ENCODE data around the gene MLN. TPM values are rescaled to one million over a fixed set of nuclear protein-coding genes. Genes with fewer than 3 reads are reported as not detected.

MLN gene
- total RNA-seq, 1 donor from 2014 or later = not detected

GRCh38 chr6:33830635-33831240 is 26.9 kb upstream of the MLN start:
- Mint-ChIP-seq H3K27me3 (ENCODE audit: unreplicated experiment) (peaks cover 9% of the 10 kb centered on the region), H3K36me3 (ENCODE audit: low read depth, unreplicated experiment) (peaks cover 8% of the 10 kb centered on the region), H3K27ac (ENCODE audit: unreplicated experiment) (no peak overlapping the region), H3K4me1 (ENCODE audit: unreplicated experiment) (no peaks in the 10 kb centered on the region), H3K4me3 (ENCODE audit: unreplicated experiment) (no peak overlapping the region), H3K9me3 (ENCODE audit: unreplicated experiment) (peaks cover 4% of the 10 kb centered on the region)
- DNase-seq (ENCODE audit: low spot score) = no peak
- no peak for TF ChIP-seq CTCF (IDR thresholded peaks at IDR 0.05; ENCODE audit: unreplicated experiment)

- no peak overlapping the region for H3K4me3 Mint-ChIP-seq (ENCODE audit: unreplicated experiment)
- TF ChIP-seq CTCF (IDR thresholded peaks at IDR 0.05; ENCODE audit: unreplicated experiment) = no peak
These were observed 25.2 kb upstream of the MLN start for GRCh38 chr6:33828764-33829731.

GRCh38 chr6:33828452-33828763 is 24.6 kb upstream of the MLN start:
- H3K9me3 Mint-ChIP-seq (ENCODE audit: unreplicated experiment) = no peaks in the 10 kb centered on the region
- H3K4me3 Mint-ChIP-seq (ENCODE audit: unreplicated experiment) = no peak overlapping the region
- H3K27ac Mint-ChIP-seq (ENCODE audit: unreplicated experiment) = no peak overlapping the region
- TF ChIP-seq CTCF (IDR thresholded peaks at IDR 0.05; ENCODE audit: unreplicated experiment) = no peak
- DNase-seq (ENCODE audit: low spot score) = no peak
- peaks cover 7% of the 10 kb centered on the region for H3K4me1 Mint-ChIP-seq (ENCODE audit: unreplicated experiment)
- H3K36me3 Mint-ChIP-seq (ENCODE audit: low read depth, unreplicated experiment) = peaks cover 2% of the 10 kb centered on the region
- H3K27me3 Mint-ChIP-seq (ENCODE audit: unreplicated experiment) = peaks cover 8% of the 10 kb centered on the region

More at GRCh38 chr6:33828764-33829731, 25.2 kb upstream of the MLN start:
- H3K36me3 Mint-ChIP-seq (ENCODE audit: low read depth, unreplicated experiment) = peaks cover 8% of the 10 kb centered on the region
- H3K27me3 Mint-ChIP-seq (ENCODE audit: unreplicated experiment) = peaks cover 9% of the 10 kb centered on the region
- H3K9me3 Mint-ChIP-seq (ENCODE audit: unreplicated experiment) = peaks cover 4% of the 10 kb centered on the region
- no peak overlapping the region for H3K27ac Mint-ChIP-seq (ENCODE audit: unreplicated experiment)
- peaks cover 7% of the 10 kb centered on the region for H3K4me1 Mint-ChIP-seq (ENCODE audit: unreplicated experiment)
- DNase-seq (ENCODE audit: low spot score) = no peak

- Mint-ChIP-seq H3K36me3 (ENCODE audit: low read depth, unreplicated experiment) (no peaks in the 10 kb centered on the region), H3K4me1 (ENCODE audit: unreplicated experiment) (peaks cover 7% of the 10 kb centered on the region), H3K27ac (ENCODE audit: unreplicated experiment) (no peak overlapping the region)
These were observed 24.0 kb upstream of the MLN start for GRCh38 chr6:33827546-33828451.

More at GRCh38 chr6:33827546-33828451, 24.0 kb upstream of the MLN start:
- TF ChIP-seq CTCF (IDR thresholded peaks at IDR 0.05; ENCODE audit: unreplicated experiment) = no peak
- peak overlapping the region; percentile 27 for H3K4me3 Mint-ChIP-seq (ENCODE audit: unreplicated experiment)
- no peak for DNase-seq (ENCODE audit: low spot score)
- no peaks in the 10 kb centered on the region for H3K9me3 Mint-ChIP-seq (ENCODE audit: unreplicated experiment)
- peaks cover 8% of the 10 kb centered on the region for H3K27me3 Mint-ChIP-seq (ENCODE audit: unreplicated experiment)

Data from endothelial cell (in vitro differentiated cells).